Measurements from ENCODE around the gene MRPS27.
"Not testable (repeated sequence)": the region's sequence is repeated elsewhere in the genome, so short reads cannot be mapped to it uniquely, and the experiment has no call there.

MRPS27 gene

GRCh38 chr5:72307968-72308852 is 11.8 kb downstream of the MRPS27 start:
- no peaks in the 10 kb centered on the region for H3K9me3 Mint-ChIP-seq
- ATAC-seq (replicated peaks) (peak; percentile 97 to 98), DNase-seq (peak; percentile 97)
- H3K4me1 Mint-ChIP-seq = peaks cover 19 to 33% of the 10 kb centered on the region in 2 donors
- H3K27ac Mint-ChIP-seq = peak overlapping the region; percentile 94
- peaks cover 23 to 45% of the 10 kb centered on the region in 2 donors for H3K36me3 Mint-ChIP-seq
- H3K27me3 Mint-ChIP-seq = no peaks in the 10 kb centered on the region
- peak overlapping the region; percentile 87 to 91 for H3K4me3 Mint-ChIP-seq

- ATAC-seq (replicated peaks) = no peak
- Mint-ChIP-seq H3K27me3 (no peaks in the 10 kb centered on the region), H3K4me3 (peak overlapping the region; percentile 87 to 91), H3K9me3 (no peaks in the 10 kb centered on the region), H3K27ac (peak overlapping the region; percentile 94), H3K4me1 (peaks cover 18 to 40% of the 10 kb centered on the region in 2 donors), H3K36me3 (peaks cover 25 to 48% of the 10 kb centered on the region in 2 donors)
- DNase-seq = no peak
Measured at GRCh38 chr5:72307573-72307967, 12.5 kb downstream of the MRPS27 start.

GRCh38 chr5:72305194-72306142 is 14.6 kb downstream of the MRPS27 start:
- peak overlapping the region; percentile 47 to 50 for H3K4me3 Mint-ChIP-seq

GRCh38 chr5:72302171-72302570 is 17.9 kb downstream of the MRPS27 start:
- H3K36me3 Mint-ChIP-seq = peaks cover 33 to 57% of the 10 kb centered on the region in 2 donors
- peak overlapping the region; percentile 56 for H3K27ac Mint-ChIP-seq
- H3K4me3 Mint-ChIP-seq = peak overlapping the region in 1 of 2 donors; percentile 30
- DNase-seq = no peak
- H3K27me3 Mint-ChIP-seq = no peaks in the 10 kb centered on the region
- H3K4me1 Mint-ChIP-seq = peaks cover 41 to 76% of the 10 kb centered on the region in 2 donors
- peaks cover 7 to 13% of the 10 kb centered on the region in 2 donors for H3K9me3 Mint-ChIP-seq
- ATAC-seq (replicated peaks) = no peak

More at GRCh38 chr5:72305194-72306142, 14.6 kb downstream of the MRPS27 start:
- no peaks in the 10 kb centered on the region for H3K27me3 Mint-ChIP-seq
- no peak for ATAC-seq (replicated peaks)
- peaks cover 0 to 2% of the 10 kb centered on the region in 2 donors for H3K9me3 Mint-ChIP-seq
- peaks cover 32 to 61% of the 10 kb centered on the region in 2 donors for H3K4me1 Mint-ChIP-seq
- peaks cover 22 to 52% of the 10 kb centered on the region in 2 donors for H3K36me3 Mint-ChIP-seq
- peak overlapping the region; percentile 67 for H3K27ac Mint-ChIP-seq
- no peak for DNase-seq

- peak; percentile 66 to 67 for ATAC-seq (replicated peaks)
- H3K27ac Mint-ChIP-seq = peak overlapping the region; percentile 65
- no peaks in the 10 kb centered on the region for H3K27me3 Mint-ChIP-seq
- H3K9me3 Mint-ChIP-seq = peaks cover 7 to 13% of the 10 kb centered on the region in 2 donors
- H3K4me3 Mint-ChIP-seq = peak overlapping the region; percentile 6 to 30
- H3K36me3 Mint-ChIP-seq = peaks cover 33 to 61% of the 10 kb centered on the region in 2 donors
- H3K4me1 Mint-ChIP-seq = peaks cover 41 to 76% of the 10 kb centered on the region in 2 donors
- DNase-seq = peak; percentile 4
Measured at GRCh38 chr5:72301557-72301956, 18.5 kb downstream of the MRPS27 start.

- Mint-ChIP-seq H3K4me1 (peaks cover 46 to 82% of the 10 kb centered on the region in 2 donors), H3K36me3 (peaks cover 39 to 68% of the 10 kb centered on the region in 2 donors), H3K4me3 (no peak overlapping the region), H3K9me3 (peaks cover 7 to 13% of the 10 kb centered on the region in 2 donors), H3K27me3 (no peaks in the 10 kb centered on the region), H3K27ac (peak overlapping the region; percentile 56)
- ATAC-seq (replicated peaks) (no peak), DNase-seq (no peak)
Measured at GRCh38 chr5:72300590-72301339, 19.3 kb downstream of the MRPS27 start.

- peaks cover 42 to 77% of the 10 kb centered on the region in 2 donors for H3K36me3 Mint-ChIP-seq
- H3K4me1 Mint-ChIP-seq = peaks cover 41 to 81% of the 10 kb centered on the region in 2 donors
- H3K4me3 Mint-ChIP-seq = peak overlapping the region; percentile 36 to 58
- ATAC-seq (replicated peaks) (no peak), DNase-seq (no peak)
- peak overlapping the region; percentile 69 for H3K27ac Mint-ChIP-seq
- H3K9me3 Mint-ChIP-seq = peaks cover 7 to 13% of the 10 kb centered on the region in 2 donors
- no peaks in the 10 kb centered on the region for H3K27me3 Mint-ChIP-seq
Measured at GRCh38 chr5:72298711-72299110, 21.3 kb downstream of the MRPS27 start.

- peaks cover 7 to 13% of the 10 kb centered on the region in 2 donors for H3K9me3 Mint-ChIP-seq
- peaks cover 43 to 77% of the 10 kb centered on the region in 2 donors for H3K36me3 Mint-ChIP-seq
- not testable (repeated sequence) for H3K27me3 Mint-ChIP-seq
- H3K4me1 Mint-ChIP-seq = peaks cover 44 to 78% of the 10 kb centered on the region in 2 donors
- H3K27ac Mint-ChIP-seq = peak overlapping the region; percentile 87
- peak; percentile 6 for DNase-seq
- H3K4me3 Mint-ChIP-seq = peak overlapping the region; percentile 60 to 76
- peak; percentile 78 to 81 for ATAC-seq (replicated peaks)
Measured at GRCh38 chr5:72298136-72298535, 21.9 kb downstream of the MRPS27 start.

- H3K4me1 Mint-ChIP-seq = peaks cover 41 to 69% of the 10 kb centered on the region in 2 donors
- DNase-seq = no peak
Measured at GRCh38 chr5:72296256-72296655, 23.8 kb downstream of the MRPS27 start.

GRCh38 chr5:72295539-72295938 is 24.5 kb downstream of the MRPS27 start:
- H3K4me1 Mint-ChIP-seq = peaks cover 35 to 62% of the 10 kb centered on the region in 2 donors
- no peak overlapping the region for H3K4me3 Mint-ChIP-seq
- DNase-seq = no peak
- no peak for ATAC-seq (replicated peaks)
- H3K9me3 Mint-ChIP-seq = peaks cover 7 to 12% of the 10 kb centered on the region in 2 donors
- no peak overlapping the region for H3K27ac Mint-ChIP-seq
- peaks cover 39 to 63% of the 10 kb centered on the region in 2 donors for H3K36me3 Mint-ChIP-seq
- no peaks in the 10 kb centered on the region for H3K27me3 Mint-ChIP-seq

More at GRCh38 chr5:72296256-72296655, 23.8 kb downstream of the MRPS27 start:
- no peak overlapping the region for H3K4me3 Mint-ChIP-seq
- no peak overlapping the region for H3K27ac Mint-ChIP-seq
- ATAC-seq (replicated peaks) = no peak
- H3K27me3 Mint-ChIP-seq = no peaks in the 10 kb centered on the region
- peaks cover 40 to 68% of the 10 kb centered on the region in 2 donors for H3K36me3 Mint-ChIP-seq
- peaks cover 7 to 13% of the 10 kb centered on the region in 2 donors for H3K9me3 Mint-ChIP-seq

- H3K27ac Mint-ChIP-seq = peak overlapping the region; percentile 74
- H3K4me1 Mint-ChIP-seq = peaks cover 34 to 59% of the 10 kb centered on the region in 2 donors
- peaks cover 4 to 5% of the 10 kb centered on the region in 2 donors for H3K9me3 Mint-ChIP-seq
- no peaks in the 10 kb centered on the region for H3K27me3 Mint-ChIP-seq
- no peak for DNase-seq
- no peak for ATAC-seq (replicated peaks)
- peaks cover 36 to 63% of the 10 kb centered on the region in 2 donors for H3K36me3 Mint-ChIP-seq
- peak overlapping the region; percentile 59 to 67 for H3K4me3 Mint-ChIP-seq
Measured at GRCh38 chr5:72294473-72294872, 25.6 kb downstream of the MRPS27 start.

GRCh38 chr5:72293495-72294055 is 26.5 kb downstream of the MRPS27 start:
- ATAC-seq (replicated peaks) (no peak), DNase-seq (no peak)
- Mint-ChIP-seq H3K4me1 (peaks cover 31 to 58% of the 10 kb centered on the region in 2 donors), H3K9me3 (peaks cover 3 to 4% of the 10 kb centered on the region in 2 donors), H3K36me3 (peaks cover 32 to 61% of the 10 kb centered on the region in 2 donors), H3K27me3 (no peaks in the 10 kb centered on the region), H3K4me3 (no peak overlapping the region), H3K27ac (peak overlapping the region; percentile 89)

- H3K27ac Mint-ChIP-seq = peak overlapping the region; percentile 65
- peaks cover 34 to 66% of the 10 kb centered on the region in 2 donors for H3K36me3 Mint-ChIP-seq
- DNase-seq (no peak), ATAC-seq (replicated peaks) (no peak)
- H3K4me3 Mint-ChIP-seq = no peak overlapping the region
- H3K27me3 Mint-ChIP-seq = no peaks in the 10 kb centered on the region
- H3K9me3 Mint-ChIP-seq = no peaks in the 10 kb centered on the region
- peaks cover 28 to 50% of the 10 kb centered on the region in 2 donors for H3K4me1 Mint-ChIP-seq
Measured at GRCh38 chr5:72292411-72292810, 27.6 kb downstream of the MRPS27 start.

Measured in stimulated activated naive B cell treated with anti-CD40 and anti-IgM and Interleukin-4, amounts not matched to agents 10 μg/mL and 1 μg/mL and 100 μg/mL, for 72 hours (primary cell).